H1 (cell line): Measurements from ENCODE around the gene MYH3. TPM values are rescaled to one million over a fixed set of nuclear protein-coding genes. Genes with fewer than 3 reads are reported as not detected.

Experiments used
- CTCF ChIA-PET: fragments of 300-600 bp; sonication (Branson Sonifier 250); formaldehyde crosslinking; loops from one replicate; lab custom pipeline; 2021; ENCODE audit not compliant: partially characterized antibody; lab: Charles Lee
- POLR2A ChIA-PET: fragments of 300-600 bp; sonication (Branson Sonifier 250); formaldehyde crosslinking; loops from one replicate; lab custom pipeline; 2021; ENCODE audit warnings: inconsistent platforms; ENCODE audit not compliant: partially characterized antibody; lab: Charles Lee
- DNase-seq, 2 experiments: peaks; one replicate each; pipeline versions ENCODE4 v3.0.0 to v3.0.0-alpha.2; 2010 to 2022; ENCODE audit warnings: low spot score in 2 of 2, low read depth in 1 of 2, mixed read lengths in 1 of 2
- FAIRE-seq: peaks from 2 replicates; lab custom pipeline; 2011; peaks lifted over from hg19 to GRCh38; lab: Jason Lieb, UNC
- H2AFZ ChIP-seq: 2 replicates; pipeline ENCODE4 v1.8.1; 2012; ENCODE audit warnings: low read length, inconsistent platforms
- H2AK5ac ChIP-seq: 2 replicates; pipeline ENCODE4 v1.6.1; 2013; ENCODE audit warnings: low read depth, low read length
- H2BK120ac ChIP-seq: replicated peaks from 2 replicates; pipeline ENCODE3; 2013; ENCODE audit warnings: low read depth, low read length, inconsistent platforms
- H2BK12ac ChIP-seq: 2 replicates; pipeline ENCODE4 v1.6.1; 2013; ENCODE audit warnings: low read depth, low read length
- H2BK15ac ChIP-seq: 2 replicates; pipeline ENCODE4 v1.6.1; 2013; ENCODE audit warnings: low read length
- H2BK20ac ChIP-seq: 2 replicates; pipeline ENCODE4 v1.6.1; 2013; ENCODE audit warnings: low read length
- H2BK5ac ChIP-seq: 2 replicates; pipeline ENCODE4 v1.6.1; 2013; ENCODE audit warnings: low read depth, low read length
- H3K14ac ChIP-seq: 2 replicates; pipeline ENCODE4 v1.6.1; 2013; ENCODE audit warnings: inconsistent platforms; ENCODE audit not compliant: insufficient read length
- H3K18ac ChIP-seq: 2 replicates; pipeline ENCODE4 v1.6.1; 2013; ENCODE audit warnings: low read length; ENCODE audit errors: extremely low read depth
- H3K23ac ChIP-seq: 2 replicates; pipeline ENCODE4 v1.6.1; 2013; ENCODE audit warnings: inconsistent platforms; ENCODE audit not compliant: insufficient read length
- H3K23me2 ChIP-seq: 2 replicates; pipeline ENCODE4 v1.6.1; 2013; ENCODE audit warnings: low read depth, low read length
- H3K27ac ChIP-seq: 2 replicates; pipeline ENCODE4 v1.6.1; 2011; ENCODE audit warnings: low read depth, low read length, inconsistent platforms
- H3K27me3 ChIP-seq, 4 experiments: replicated peaks in 1 of 4; 1 replicate in 1 of 4; 2 replicates in 3 of 4; pipeline versions ENCODE4 v1.6.1 to v1.8.1; 2011 to 2013; ENCODE audit warnings: low read length in 3 of 4, mild to moderate bottlenecking in 3 of 4, inconsistent platforms in 2 of 4, mixed read lengths in 2 of 4, moderate library complexity in 1 of 4; ENCODE audit not compliant: control insufficient read depth in 3 of 4, insufficient read depth in 3 of 4; ENCODE audit errors: extremely low read depth in 1 of 4
- H3K36me3 ChIP-seq, 4 experiments: 2 replicates each; pipeline versions ENCODE4 v1.6.1 to v1.8.1; 2011 to 2013; ENCODE audit warnings: mild to moderate bottlenecking in 4 of 4, low read length in 3 of 4, moderate library complexity in 2 of 4, control low read depth in 1 of 4, inconsistent platforms in 1 of 4; ENCODE audit not compliant: insufficient read depth in 4 of 4, control insufficient read depth in 2 of 4
- H3K4ac ChIP-seq: replicated peaks from 2 replicates; pipeline ENCODE3; 2013; ENCODE audit warnings: low read length, low read depth, mixed read lengths, inconsistent platforms; ENCODE audit not compliant: insufficient read length
- H3K4me1 ChIP-seq, 4 experiments: replicated peaks in 1 of 4; 1 replicate in 1 of 4; 2 replicates in 3 of 4; pipeline versions ENCODE4 v1.6.1 to v1.8.1; 2011 to 2013; ENCODE audit warnings: low read length in 3 of 4, inconsistent platforms in 2 of 4, mixed read lengths in 1 of 4; ENCODE audit not compliant: insufficient read depth in 4 of 4, control insufficient read depth in 3 of 4
- H3K4me2 ChIP-seq, 2 experiments: 2 replicates each; pipeline versions ENCODE4 v1.6.1 to v1.8.1; 2011 to 2013; ENCODE audit warnings: low read depth in 2 of 2, low read length in 2 of 2, control low read depth in 1 of 2, inconsistent platforms in 1 of 2, mild to moderate bottlenecking in 1 of 2; ENCODE audit not compliant: insufficient read depth in 1 of 2
- H3K4me3 ChIP-seq, 4 experiments: fragments of 200-600, 300-600 bp in 1 of 4; sonication (generic), shearing (Covaris generic), sonication (Bioruptor Twin) in 1 of 4; 2 replicates each; pipeline versions ENCODE4 v1.5.1 to v1.8.1; 2011 to 2016; ENCODE audit warnings: low read length in 4 of 4, low read depth in 3 of 4, control low read depth in 2 of 4, inconsistent platforms in 2 of 4, mild to moderate bottlenecking in 2 of 4, mixed read lengths in 1 of 4, moderate library complexity in 1 of 4; ENCODE audit not compliant: insufficient read depth in 2 of 4; ENCODE audit errors: extremely low read depth in 1 of 4
- H3K56ac ChIP-seq: replicated peaks from 2 replicates; pipeline ENCODE3; 2013; ENCODE audit warnings: low read depth, mild to moderate bottlenecking, mixed read lengths, low read length, inconsistent platforms; ENCODE audit not compliant: insufficient read length
- H3K79me1 ChIP-seq: 2 replicates; pipeline ENCODE4 v1.6.1; 2013; ENCODE audit warnings: low read depth, low read length, control low read depth
- H3K79me2 ChIP-seq, 2 experiments: 2 replicates each; pipeline versions ENCODE4 v1.6.1 to v1.8.1; 2012 to 2013; ENCODE audit warnings: low read length in 2 of 2, mild to moderate bottlenecking in 2 of 2, inconsistent platforms in 1 of 2; ENCODE audit not compliant: insufficient read depth in 2 of 2, control insufficient read depth in 1 of 2
- H3K9ac ChIP-seq, 4 experiments: replicated peaks in 1 of 4; 1 replicate in 1 of 4; 2 replicates in 3 of 4; pipeline versions ENCODE4 v1.6.1 to v1.8.1; 2011 to 2013; ENCODE audit warnings: low read depth in 3 of 4, low read length in 3 of 4, control low read depth in 2 of 4, mild to moderate bottlenecking in 2 of 4, moderate library complexity in 2 of 4, inconsistent platforms in 1 of 4; ENCODE audit errors: extremely low read depth in 1 of 4
- H3K9me3 ChIP-seq, 2 experiments: 2 replicates each; pipeline versions ENCODE4 v1.6.1 to v1.8.1; 2012 to 2013; ENCODE audit warnings: mild to moderate bottlenecking in 2 of 2, moderate library complexity in 2 of 2, control low read depth in 1 of 2, inconsistent platforms in 1 of 2, low read depth in 1 of 2, low read length in 1 of 2, mixed read lengths in 1 of 2; ENCODE audit not compliant: insufficient read depth in 2 of 2
- H4K20me1 ChIP-seq, 2 experiments: replicated peaks in 1 of 2; 2 replicates each; pipeline versions ENCODE3 to v1.8.1; 2011 to 2013; ENCODE audit warnings: inconsistent platforms in 2 of 2, low read length in 2 of 2, mild to moderate bottlenecking in 1 of 2; ENCODE audit not compliant: insufficient read depth in 2 of 2, control insufficient read depth in 1 of 2
- H4K5ac ChIP-seq: 2 replicates; pipeline ENCODE4 v1.6.1; 2013; ENCODE audit warnings: low read length, low read depth, mixed read lengths, inconsistent platforms; ENCODE audit not compliant: insufficient read length
- H4K8ac ChIP-seq: 2 replicates; pipeline ENCODE4 v1.8.0; 2013; ENCODE audit warnings: mild to moderate bottlenecking, moderate library complexity, low read length, inconsistent platforms; ENCODE audit not compliant: insufficient read depth; ENCODE audit errors: extremely low read depth
- H4K91ac ChIP-seq: replicated peaks from 2 replicates; pipeline ENCODE3; 2013; ENCODE audit warnings: low read length, mixed read lengths, inconsistent platforms; ENCODE audit not compliant: insufficient read length
- CEBPB ChIP-seq: IDR thresholded peaks from 2 replicates; pipeline ENCODE4 v1.6.1; 2012; ENCODE audit warnings: low read depth, low read length
- CREB1 ChIP-seq: IDR thresholded peaks from 2 replicates; pipeline ENCODE4 v1.6.1; 2012; ENCODE audit warnings: inconsistent platforms
- EGR1 ChIP-seq: IDR thresholded peaks from 2 replicates; pipeline ENCODE4 v1.6.1; 2011; ENCODE audit warnings: low read depth, low read length, borderline replicate concordance
- FOSL1 ChIP-seq: IDR thresholded peaks from 2 replicates; pipeline ENCODE4 v1.6.1; 2011; ENCODE audit warnings: mild to moderate bottlenecking, low read depth, low read length, moderate library complexity; ENCODE audit not compliant: insufficient read depth
- KDM1A ChIP-seq: fragments of 200-600, 300-600 bp; sonication (generic); IDR thresholded peaks from 2 replicates; pipeline ENCODE4 v1.7.1; 2016; ENCODE audit warnings: mild to moderate bottlenecking, low read length, borderline replicate concordance
- KDM4A ChIP-seq: IDR thresholded peaks from one replicate; pipeline ENCODE4 v1.7.1; 2012; ENCODE audit warnings: low read depth, mild to moderate bottlenecking, moderate library complexity, low read length, inconsistent platforms; ENCODE audit not compliant: severe bottlenecking
- NRF1 ChIP-seq: IDR thresholded peaks from 2 replicates; pipeline ENCODE4 v1.6.1; 2011; ENCODE audit warnings: mild to moderate bottlenecking, low read depth, low read length, improper control_type of control experiment
- POLR2A ChIP-seq, 2 experiments: IDR thresholded peaks; 1 replicate in 1 of 2; 2 replicates in 1 of 2; pipeline ENCODE4 v1.6.1; 2011; ENCODE audit warnings: low read depth in 2 of 2, low read length in 2 of 2, mild to moderate bottlenecking in 2 of 2; ENCODE audit errors: control extremely low read depth in 1 of 2
- POLR2AphosphoS5 ChIP-seq: IDR thresholded peaks from 2 replicates; pipeline ENCODE4 v1.6.1; 2011; ENCODE audit warnings: low read depth, low read length
- RAD21 ChIP-seq, 2 experiments: IDR thresholded peaks in 1 of 2; conservative IDR thresholded peaks in 1 of 2; 2 replicates each; pipeline ENCODE4 v1.6.1; 2011; ENCODE audit warnings: low read depth in 2 of 2, low read length in 2 of 2, improper control_type of control experiment in 1 of 2, inconsistent platforms in 1 of 2, mild to moderate bottlenecking in 1 of 2, moderate library complexity in 1 of 2
- TCF12 ChIP-seq: IDR thresholded peaks from 2 replicates; pipeline ENCODE4 v1.6.1; 2011; ENCODE audit warnings: low read depth, mild to moderate bottlenecking, low read length
- TEAD4 ChIP-seq: IDR thresholded peaks from 2 replicates; pipeline ENCODE4 v1.6.1; 2012; ENCODE audit warnings: low read depth, low read length, inconsistent platforms, mixed read lengths
- WGBS, 2 experiments: shearing (Covaris generic) in 1 of 2; methylation state at CpG; one replicate each; pipeline versions ENCODE4 v1.1.6 to v1.1.7; 2013 to 2015; ENCODE audit warnings: low lambda C conversion rate in 2 of 2, mixed read lengths in 2 of 2, inconsistent platforms in 1 of 2, low coverage in 1 of 2, missing lambda C conversion rate in 1 of 2; ENCODE audit not compliant: insufficient replicate concordance in 2 of 2, insufficient coverage in 1 of 2, insufficient read length in 1 of 2; ENCODE audit errors: extremely low coverage in 1 of 2, missing lambda C conversion rate in 1 of 2; 5-methylcytosine and 5-hydroxymethylcytosine counted together
- polyA plus RNA-seq, 7 experiments: library from polyadenylated mRNA; depleted of rRNA in 3 of 7; stranded (reverse) in 5 of 7; unstranded in 2 of 7; fragments of >200 nt in 5 of 7; fragments of 200-250 nt in 2 of 7; gene quantifications; 1 replicate in 5 of 7; 2 replicates in 1 of 7; 4 replicates in 1 of 7; pipeline versions ENCODE4 v1.2.1 to v1.2.3, GENCODE V29; 2011 to 2013; ENCODE audit warnings: missing spikeins in 2 of 7, mixed read lengths in 2 of 7
- total RNA-seq: library from RNA; stranded (reverse); fragmentation: NEBNext Ultra II Directional; extraction: Animal tissue kit (Norgen Biotek cat#: 25700); gene quantifications from 2 replicates; pipeline ENCODE4 v1.2.1, GENCODE V29; 2021
- TF ChIP-seq, protein P1 (sequence below), 3 experiments: IDR thresholded peaks; 1 replicate in 2 of 3; 2 replicates in 1 of 3; pipeline versions ENCODE4 v1.5.1 to v1.6.1; 2011; ENCODE audit warnings: low read length in 3 of 3, mild to moderate bottlenecking in 3 of 3, inconsistent platforms in 2 of 3, low read depth in 1 of 3, moderate library complexity in 1 of 3; ENCODE audit not compliant: insufficient read depth in 1 of 3; ENCODE audit errors: control extremely low read depth in 1 of 3

Gene MYH3
- total and polyA plus RNA-seq, 2 of the 8 experiments (the other 6 are each of a cell fraction or from before 2014, with no cell fraction given), result 0.65 to 1.8 TPM

DNA sequence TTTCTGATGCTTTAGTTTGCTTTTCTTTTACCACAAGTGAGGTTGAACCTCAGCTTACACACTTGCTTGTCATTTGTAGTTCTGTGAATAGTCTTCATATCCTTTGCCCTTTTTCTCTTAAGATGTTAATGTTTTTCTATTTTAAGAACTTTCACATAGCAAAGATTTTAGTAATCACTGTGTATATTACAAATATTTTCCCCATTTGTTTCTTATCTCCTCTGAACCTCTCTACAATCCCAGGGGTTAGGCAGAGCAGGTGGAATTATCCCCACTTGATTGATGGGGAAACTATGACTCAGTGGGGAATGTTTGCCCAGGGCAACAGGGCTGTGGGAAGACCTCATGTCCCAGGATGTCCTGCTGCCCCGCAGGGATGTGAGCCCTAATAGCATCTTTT is 11.7 kb upstream of the MYH3 start:
- Histone ChIP-seq H3K56ac (no peak overlapping the region), H3K79me2 (no peaks in the 10 kb centered on the region), H2BK120ac (no peak overlapping the region), H3K14ac (no peak overlapping the region), H3K27me3 (no peaks in the 10 kb centered on the region), H4K5ac (no peak overlapping the region), H3K79me1 (no peaks in the 10 kb centered on the region), H4K91ac (no peak overlapping the region), H2BK15ac (no peak overlapping the region), H2AFZ (no peak overlapping the region), H3K18ac (no peak overlapping the region), H3K4ac (no peak overlapping the region), H3K4me3 (no peak overlapping the region), H3K4me1 (no peaks in the 10 kb centered on the region), H2AK5ac (no peak overlapping the region), H3K4me2 (no peak overlapping the region), H4K8ac (no peak overlapping the region), H3K23me2 (no peaks in the 10 kb centered on the region), H3K9ac (no peak overlapping the region), H2BK12ac (no peak overlapping the region), H4K20me1 (no peaks in the 10 kb centered on the region), H3K27ac (no peak overlapping the region), H2BK5ac (no peak overlapping the region), H2BK20ac (no peak overlapping the region), H3K23ac (no peak overlapping the region), H3K9me3 (no peaks in the 10 kb centered on the region), H3K36me3 (no peaks in the 10 kb centered on the region; a peak in 1 of 8 replicates)
- 85% methylated on average over 1 of the region's 1 CpG; no CpG with 5 or more reads in 1 of the 2 experiments for WGBS, 2 experiments
- no peak for DNase-seq
- no peak for FAIRE-seq
- POLR2A ChIA-PET, result no interaction called here
- CTCF ChIA-PET, result interaction anchor here (1.3 to 1.6 kb wide), 2 partner anchors 13 to 16 kb away, joined by 3 to 8 read pairs; no protein-coding TSS in a partner anchor
- no peak for TF ChIP-seq CREB1
- no peak for TF ChIP-seq POLR2A (IDR thresholded peaks at IDR 0.05; ENCODE audit: control extremely low read depth in 1 of 2, low read depth in 2 of 2, low read length in 2 of 2)
- TF ChIP-seq KDM4A, result no peak
- TF ChIP-seq RAD21 (IDR thresholded peaks at IDR 0.05 in 1 of 2, conservative IDR thresholded peaks at IDR 0.05 in 1 of 2; ENCODE audit: low read depth in 2 of 2, low read length in 2 of 2), result no peak
- no peak for TF ChIP-seq POLR2AphosphoS5
- TF ChIP-seq CEBPB, result no peak
- no peak for TF ChIP-seq NRF1
- no peak for TF ChIP-seq TCF12
- TF ChIP-seq TEAD4, result no peak
- no peak for TF ChIP-seq KDM1A
- TF ChIP-seq FOSL1, result no peak
- no peak for TF ChIP-seq EGR1
- TF ChIP-seq, protein P1, sequence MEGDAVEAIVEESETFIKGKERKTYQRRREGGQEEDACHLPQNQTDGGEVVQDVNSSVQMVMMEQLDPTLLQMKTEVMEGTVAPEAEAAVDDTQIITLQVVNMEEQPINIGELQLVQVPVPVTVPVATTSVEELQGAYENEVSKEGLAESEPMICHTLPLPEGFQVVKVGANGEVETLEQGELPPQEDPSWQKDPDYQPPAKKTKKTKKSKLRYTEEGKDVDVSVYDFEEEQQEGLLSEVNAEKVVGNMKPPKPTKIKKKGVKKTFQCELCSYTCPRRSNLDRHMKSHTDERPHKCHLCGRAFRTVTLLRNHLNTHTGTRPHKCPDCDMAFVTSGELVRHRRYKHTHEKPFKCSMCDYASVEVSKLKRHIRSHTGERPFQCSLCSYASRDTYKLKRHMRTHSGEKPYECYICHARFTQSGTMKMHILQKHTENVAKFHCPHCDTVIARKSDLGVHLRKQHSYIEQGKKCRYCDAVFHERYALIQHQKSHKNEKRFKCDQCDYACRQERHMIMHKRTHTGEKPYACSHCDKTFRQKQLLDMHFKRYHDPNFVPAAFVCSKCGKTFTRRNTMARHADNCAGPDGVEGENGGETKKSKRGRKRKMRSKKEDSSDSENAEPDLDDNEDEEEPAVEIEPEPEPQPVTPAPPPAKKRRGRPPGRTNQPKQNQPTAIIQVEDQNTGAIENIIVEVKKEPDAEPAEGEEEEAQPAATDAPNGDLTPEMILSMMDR (IDR thresholded peaks at IDR 0.05; ENCODE audit: control extremely low read depth in 1 of 3, insufficient read depth in 1 of 3, low read depth in 1 of 3, low read length in 3 of 3), result no peak
